ENCODE results near the gene BCAN. TPM values are rescaled to one million over a fixed set of nuclear protein-coding genes. Genes with fewer than 3 reads are reported as not detected.
A peak's percentile ranks its signal among the peaks of the same experiment; 100 is the strongest.

Gene BCAN
- total RNA-seq, 1 donor from 2014 or later, result 1.5 TPM

GRCh38 chr1:156700736-156701531, 59.0 kb downstream of the BCAN start:
- no peak for DNase-seq

DNA sequence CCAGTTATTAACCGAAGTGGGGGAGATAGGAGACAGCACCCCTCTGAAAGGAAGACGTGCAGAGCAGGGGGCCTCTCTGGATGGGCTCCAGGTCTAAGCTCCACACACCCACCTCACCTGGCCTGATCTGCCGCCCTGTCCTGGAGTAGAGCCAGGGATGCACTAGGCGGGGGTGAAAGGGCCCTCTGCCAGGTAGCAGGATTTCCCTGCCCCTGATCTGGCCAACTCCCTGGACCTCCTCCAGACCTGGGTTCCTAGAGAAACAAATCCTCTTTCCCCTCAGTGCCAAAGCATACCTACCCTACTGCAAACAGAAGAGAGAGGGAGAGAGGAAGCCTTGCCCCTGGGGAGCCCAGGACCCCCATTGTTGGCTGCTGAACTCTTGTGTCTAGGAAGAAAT, 61.4 kb downstream of the BCAN start:
- DNase-seq, result no peak

DNA sequence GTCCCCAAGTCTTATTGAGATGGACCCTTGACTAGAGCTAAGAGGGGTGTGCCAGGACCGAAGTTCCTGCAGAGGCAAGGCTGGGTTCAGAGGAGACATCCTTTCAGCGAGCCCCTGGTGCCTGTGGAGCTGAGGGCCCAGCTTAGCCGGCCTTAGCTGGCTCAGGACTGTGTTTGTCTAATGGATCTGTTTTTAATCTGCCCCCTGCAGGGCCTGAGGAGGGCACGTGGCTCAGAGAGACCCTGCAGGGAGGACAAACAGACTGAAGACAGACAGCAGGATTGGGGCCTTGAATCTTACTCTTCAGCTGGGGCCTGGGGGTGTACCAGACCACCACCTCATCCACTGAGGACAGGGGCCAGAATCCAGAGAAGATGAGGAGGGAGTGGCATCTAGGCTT, 61.8 kb downstream of the BCAN start:
- DNase-seq, result peak; percentile 26

GRCh38 chr1:156704166-156704711, 62.3 kb downstream of the BCAN start:
- peak; percentile 14 for DNase-seq

DNA sequence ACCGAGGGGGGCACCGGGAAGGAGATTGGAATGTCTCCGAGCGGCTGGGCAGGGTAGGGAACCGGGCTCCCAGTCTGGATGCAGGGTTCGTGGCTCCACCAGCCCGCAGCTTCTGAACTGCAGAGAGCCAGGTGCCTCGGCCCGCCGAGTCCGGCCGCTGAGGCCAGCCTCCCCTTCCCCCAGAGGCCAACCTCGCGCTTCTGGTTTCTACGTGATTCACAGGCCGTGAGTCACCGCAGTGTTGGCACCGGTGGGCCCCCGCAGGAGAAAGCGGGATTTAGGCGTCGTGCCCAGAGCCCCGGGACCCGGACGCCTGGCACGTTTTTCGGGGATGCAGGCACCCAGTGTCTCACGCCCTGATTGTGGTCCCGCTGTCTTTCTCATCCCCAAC, 63.0 kb downstream of the BCAN start:
- DNase-seq, result peak; percentile 39

- DNase-seq, result peak; percentile 81
Observed at GRCh38 chr1:156705321-156705917, 63.5 kb downstream of the BCAN start, which contains the start of gene CRABP2. Gene CRABP2, minus strand, starts transcription at chr1:156705583. Its CDS starts 137 bp downstream, at chr1:156705446.

- peak; percentile 89 for DNase-seq
Observed at GRCh38 chr1:156705918-156706656, 64.2 kb downstream of the BCAN start.

GRCh38 chr1:156706657-156707416, 64.9 kb downstream of the BCAN start:
- DNase-seq, result peak; percentile 83

DNA sequence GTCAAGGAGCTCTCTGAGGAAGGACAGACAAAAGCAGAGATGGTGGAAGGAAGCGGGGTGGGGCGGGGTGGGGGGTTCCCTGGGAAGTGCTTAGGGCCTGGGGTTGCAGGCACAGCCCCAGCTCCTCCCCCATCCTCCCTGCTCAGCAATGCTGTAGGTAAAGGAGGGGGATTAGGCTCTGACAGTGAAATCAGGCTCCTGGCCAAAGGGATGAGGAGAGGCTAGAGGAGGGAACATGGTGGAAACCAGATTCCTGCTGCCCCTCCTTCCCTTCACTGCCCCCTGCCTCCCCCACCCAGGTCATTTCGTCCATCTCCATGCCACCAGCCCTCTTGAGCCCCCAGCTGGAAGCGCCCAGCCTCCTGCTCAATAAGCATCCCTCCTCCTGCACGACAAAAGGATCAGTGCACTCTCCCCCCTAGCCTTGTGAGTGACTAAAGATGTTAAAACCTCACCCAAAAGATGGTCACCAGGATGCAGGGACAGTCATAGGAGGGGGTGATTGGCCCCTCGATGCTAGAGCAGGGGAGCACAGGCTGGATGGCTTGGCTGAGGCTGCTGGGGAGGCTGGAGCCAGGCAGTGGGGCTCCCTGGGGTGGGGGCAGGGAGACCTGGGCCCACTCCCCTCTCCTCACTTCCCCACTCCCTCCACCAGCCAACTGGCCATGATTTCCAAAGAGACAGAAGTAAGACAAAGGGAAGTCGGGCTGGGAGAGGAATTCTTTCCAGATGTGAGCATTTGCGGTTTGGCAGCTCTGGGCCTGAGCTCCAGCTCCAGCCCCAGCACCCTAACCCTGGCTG, 65.7 kb downstream of the BCAN start:
- DNase-seq, result peak; percentile 88

GRCh38 chr1:156708218-156708661, 66.3 kb downstream of the BCAN start:
- peak; percentile 40 for DNase-seq

DNA sequence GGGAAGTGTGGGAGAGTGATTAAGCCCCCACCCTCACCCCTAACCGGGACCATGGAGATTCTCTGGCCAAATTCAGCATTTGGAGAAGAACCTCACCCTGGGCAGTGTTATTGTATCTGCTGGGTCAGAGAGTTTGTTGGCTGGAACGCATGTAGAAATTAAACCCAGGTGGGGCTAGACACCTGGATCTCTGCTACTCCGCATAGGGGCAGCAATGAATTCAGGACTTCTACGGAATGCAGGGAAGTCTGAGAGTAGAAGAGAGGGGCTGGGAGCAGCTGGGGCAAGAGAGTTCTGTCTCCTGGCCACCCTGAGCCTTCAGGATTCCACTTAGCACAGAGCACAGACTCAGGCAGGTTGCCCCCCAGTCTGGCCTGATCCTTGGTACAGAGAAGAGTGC, 67.1 kb downstream of the BCAN start:
- DNase-seq, result peak; percentile 35

Other genes with a start within 250 kb of the BCAN start
- 23.6 TPM for gene MEF2D, start 141.3 kb upstream of the BCAN start, total RNA-seq
- 10.3 TPM for gene IQGAP3, start 69.6 kb upstream of the BCAN start, total RNA-seq
- gene TTC24, start 62.4 kb upstream of the BCAN start, total RNA-seq, result 0.82 TPM
- gene NAXE, start 50.3 kb upstream of the BCAN start, total RNA-seq, result 35.1 TPM
- 14.5 TPM for gene GPATCH4, start 40.6 kb upstream of the BCAN start, total RNA-seq
- gene HAPLN2, start 22.7 kb upstream of the BCAN start, total RNA-seq, result not detected
- gene NES, start 35.3 kb downstream of the BCAN start, total RNA-seq, result 216 TPM
- 53.1 TPM for gene CRABP2, start 63.5 kb downstream of the BCAN start, total RNA-seq
- gene METTL25B, start 86.4 kb downstream of the BCAN start, total RNA-seq, result 7.0 TPM
- gene ISG20L2, start 86.6 kb downstream of the BCAN start, total RNA-seq, result 7.8 TPM
- 35.0 TPM for gene MRPL24, start 99.0 kb downstream of the BCAN start, total RNA-seq
- 130 TPM for gene HDGF, start 109.6 kb downstream of the BCAN start, total RNA-seq
- gene PRCC, start 125.4 kb downstream of the BCAN start, total RNA-seq, result 23.3 TPM
- not detected for gene SH2D2A, start 174.7 kb downstream of the BCAN start, total RNA-seq
- 0.21 TPM for gene INSRR, start 217.0 kb downstream of the BCAN start, total RNA-seq
- 0.82 TPM for gene NTRK1, start 218.7 kb downstream of the BCAN start, total RNA-seq

All from tongue (tissue), 2 donors.